DLD1 (cell line): ENCODE results near the gene DHH.
"Not testable (repeated sequence)": the region's sequence is repeated elsewhere in the genome, so short reads cannot be mapped to it uniquely, and the experiment has no call there.

Source experiments
- in situ Hi-C: cut with HindIII; loops from 2 replicates; pipeline ENCODE4 v1.10.0; 2017; ENCODE audit warnings: low sequenced_read_pairs

DHH gene

DNA sequence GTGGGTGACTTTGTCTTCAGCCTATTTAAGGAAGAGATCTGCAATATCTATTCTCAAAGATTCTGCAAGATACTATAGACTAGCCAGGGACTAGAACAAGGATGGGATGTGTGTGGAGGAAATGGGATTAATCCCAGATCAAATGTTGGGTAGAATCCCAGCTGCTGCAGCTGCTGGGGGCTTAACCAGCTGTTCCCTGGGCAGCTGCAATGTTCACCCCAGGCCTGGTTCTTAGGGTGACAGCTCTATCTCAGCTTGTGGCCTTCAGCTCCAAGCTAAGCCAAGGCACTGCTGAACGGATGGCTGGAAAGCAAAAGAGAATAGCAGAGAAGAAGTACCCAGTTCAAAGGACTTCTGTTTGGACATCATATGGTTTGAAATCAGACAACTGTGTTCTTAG lies 14.8 kb downstream of the DHH start:
- in situ Hi-C loops = no loop called here

- in situ Hi-C loops = no loop called here
These were observed 23.6 kb downstream of the DHH start for GRCh38 chr12:49070971-49071370.

- in situ Hi-C loops = no loop called here
These were observed 24.9 kb downstream of the DHH start, which contains the start of gene RHEBL1 for GRCh38 chr12:49069507-49070346. TSS of gene RHEBL1 (minus strand) at chr12:49069979. CDS start at chr12:49069785, 194 bp downstream.

- in situ Hi-C loops = no loop called here
These were observed 25.6 kb downstream of the DHH start for GRCh38 chr12:49068879-49069506.

DNA sequence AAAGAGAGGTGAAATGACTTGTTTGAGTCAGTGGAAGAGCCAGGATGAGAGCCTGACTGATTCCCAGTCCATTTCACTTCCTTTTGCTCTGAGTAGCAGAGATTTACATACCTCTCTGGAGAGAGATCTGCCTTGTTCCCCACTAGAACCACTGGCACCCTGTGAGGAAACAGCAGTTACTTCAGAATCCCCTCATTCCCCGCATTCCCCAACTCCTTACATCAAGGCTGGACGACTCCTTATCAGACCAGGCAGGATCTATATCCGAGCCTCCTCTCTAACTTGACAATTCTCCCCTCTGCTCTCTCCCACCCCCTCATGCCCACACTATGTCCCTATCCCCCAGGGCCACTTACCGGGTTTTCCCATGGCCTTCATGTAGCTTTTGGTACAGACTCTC lies 28.5 kb downstream of the DHH start:
- in situ Hi-C loops = no loop called here

DNA sequence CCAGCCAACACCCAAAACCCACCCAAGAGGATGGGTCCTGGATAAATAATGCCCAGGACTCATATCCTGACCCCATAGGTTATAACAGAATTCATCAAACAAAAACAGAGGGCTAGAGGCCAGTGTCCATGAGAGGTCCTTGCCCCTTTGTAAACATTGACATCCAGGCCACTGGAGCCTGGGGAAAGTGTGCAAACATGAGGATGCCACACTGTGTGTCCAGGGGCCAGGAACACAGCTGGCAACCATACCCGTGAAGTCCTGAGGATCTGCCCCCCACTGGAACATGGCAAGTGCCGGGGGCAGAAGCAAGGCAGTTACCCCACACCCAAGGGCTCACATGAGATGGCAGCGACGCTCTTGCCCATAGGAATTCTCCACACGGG lies 29.8 kb downstream of the DHH start:
- in situ Hi-C loops = no loop called here

- in situ Hi-C loops = not testable (repeated sequence)
These were observed 32.7 kb downstream of the DHH start for GRCh38 chr12:49061916-49062315.

GRCh38 chr12:49061157-49061650 lies 33.4 kb downstream of the DHH start:
- in situ Hi-C loops = no loop called here

DNA sequence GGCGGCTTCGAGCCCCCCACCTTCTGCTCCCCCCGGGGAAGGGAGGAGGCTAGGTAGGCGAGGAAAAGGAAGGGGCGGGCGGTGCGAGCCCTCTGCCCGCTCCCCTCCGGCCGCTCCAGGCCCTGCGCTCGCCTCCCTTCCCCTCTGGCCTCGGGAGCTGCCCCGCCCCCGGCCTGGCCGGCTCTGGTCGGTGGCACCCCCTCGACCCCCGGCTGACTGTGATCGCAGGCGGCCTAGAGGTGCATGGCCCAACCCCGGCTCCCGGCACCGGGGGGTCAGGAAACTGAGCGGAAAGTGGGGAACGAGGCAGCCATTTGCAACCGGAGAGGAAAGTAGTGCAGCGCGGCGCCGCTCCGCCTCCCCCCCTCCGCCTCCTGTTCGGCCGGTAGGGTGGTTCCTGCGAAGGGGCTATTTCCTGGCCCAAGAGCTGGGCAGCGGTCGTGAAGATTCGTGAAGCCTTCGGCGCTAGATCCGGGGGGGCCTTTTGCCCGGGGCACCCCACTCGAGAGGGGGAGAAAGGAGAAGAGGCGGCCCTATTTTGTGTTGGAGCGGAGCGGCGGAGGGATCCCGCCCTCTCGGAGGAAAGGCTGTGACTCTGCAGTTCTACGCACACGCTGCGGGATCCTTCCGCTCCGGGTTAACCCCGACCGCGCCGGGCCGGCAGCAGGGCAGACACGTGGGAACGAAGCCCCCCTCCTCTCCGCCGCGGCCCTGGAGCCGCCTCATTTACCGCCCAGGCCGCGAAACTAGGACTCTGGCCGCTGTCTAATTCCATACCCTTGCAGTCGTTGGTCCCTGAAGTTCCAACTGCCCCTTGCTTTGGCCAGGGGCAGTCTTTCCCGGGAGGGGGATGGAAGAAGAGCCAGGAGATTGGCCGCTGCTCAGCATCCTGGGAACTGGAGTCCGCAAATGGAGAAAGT lies 34.1 kb downstream of the DHH start, which contains the start of gene KMT2D:
Gene KMT2D, minus strand, starts transcription at position 558 of the 920 bp plus-strand sequence. CDS start 5,470 bp downstream, outside the sequence.
- in situ Hi-C loops = no loop called here

GRCh38 chr12:49059299-49060171 lies 35.1 kb downstream of the DHH start:
- in situ Hi-C loops = no loop called here

GRCh38 chr12:49059045-49059298 lies 35.6 kb downstream of the DHH start:
- in situ Hi-C loops = no loop called here

- in situ Hi-C loops = no loop called here
These were observed 36.1 kb downstream of the DHH start for GRCh38 chr12:49058366-49059044.

GRCh38 chr12:49057888-49058287 lies 36.7 kb downstream of the DHH start:
- in situ Hi-C loops = no loop called here

DNA sequence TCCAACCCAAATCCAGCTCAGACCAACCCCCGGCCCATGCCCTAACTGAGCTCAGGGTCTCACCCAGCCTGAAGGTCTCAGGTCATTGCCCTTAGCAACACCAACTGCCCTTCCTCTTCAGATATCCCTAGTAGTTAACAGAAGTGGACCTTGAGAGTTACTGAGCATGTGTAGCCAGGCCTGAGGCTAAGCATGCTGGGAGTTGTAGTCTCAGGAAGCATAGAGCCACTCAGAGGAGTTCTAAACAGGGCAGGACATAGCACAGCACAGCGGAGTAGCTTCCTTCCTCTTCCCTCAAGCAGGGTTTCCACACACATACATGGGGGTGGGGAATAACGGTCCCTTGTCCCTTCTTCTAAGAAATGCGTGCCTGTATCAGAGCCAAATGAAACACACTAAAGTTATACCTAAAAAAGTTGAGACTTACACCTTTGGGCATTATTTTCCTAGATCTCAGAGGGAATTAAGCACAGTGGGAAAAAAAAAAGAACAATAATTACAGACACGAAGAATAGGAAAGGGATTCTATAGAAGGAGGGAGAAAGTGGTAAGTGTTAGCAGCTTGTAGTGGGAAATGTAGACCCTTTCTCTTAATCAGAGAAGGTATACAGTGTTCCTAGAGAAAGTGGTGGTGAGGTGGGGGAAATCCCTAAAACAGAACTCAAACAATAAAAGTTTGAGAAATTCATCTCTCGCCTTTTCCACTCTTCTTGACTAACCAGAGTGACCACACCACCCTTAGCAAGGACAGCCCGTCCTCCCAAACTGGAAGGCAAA lies 38.4 kb downstream of the DHH start:
- in situ Hi-C loops = no loop called here

DNA sequence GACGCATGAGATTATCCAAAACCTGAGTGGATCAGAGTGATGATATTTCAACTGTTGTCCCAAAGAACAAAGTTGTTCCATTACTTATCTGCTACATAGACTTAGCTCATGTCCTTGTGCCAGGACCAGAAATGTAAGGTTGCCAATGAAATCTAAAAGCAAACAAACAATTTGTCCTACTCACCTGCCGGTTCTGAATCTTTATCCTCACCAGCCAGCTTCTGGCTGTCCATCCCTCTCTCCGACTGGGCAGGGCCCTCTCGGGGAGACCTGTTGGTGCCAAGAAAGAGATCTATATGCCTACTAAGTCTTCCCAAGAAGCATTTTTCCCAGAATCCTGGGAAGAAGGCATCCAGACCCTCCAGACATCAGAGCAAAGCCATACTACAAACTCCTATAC lies 39.5 kb downstream of the DHH start:
- in situ Hi-C loops = no loop called here

DNA sequence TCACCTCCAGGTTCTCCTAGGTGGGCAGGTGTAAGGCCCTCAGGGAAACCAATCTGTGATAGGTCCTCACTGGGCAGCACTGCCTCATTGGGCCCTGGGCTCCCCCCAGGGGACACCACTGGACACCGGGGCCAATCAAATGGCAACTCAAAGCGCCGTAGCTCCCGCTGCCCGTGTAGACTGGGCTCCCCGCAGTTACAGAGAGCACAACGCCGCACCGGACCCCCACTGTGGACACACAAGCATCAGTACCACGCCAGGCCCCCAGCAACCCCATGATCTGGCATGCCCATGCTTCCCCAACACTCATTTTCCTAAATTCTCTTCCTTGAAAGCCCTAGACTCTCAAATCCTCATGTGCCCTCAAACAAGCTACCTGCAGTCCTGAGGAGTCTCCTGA lies 40.1 kb downstream of the DHH start:
- in situ Hi-C loops = no loop called here

- in situ Hi-C loops = no loop called here
These were observed 40.5 kb downstream of the DHH start for GRCh38 chr12:49054096-49054495.

GRCh38 chr12:49052451-49053208 lies 42.0 kb downstream of the DHH start:
- in situ Hi-C loops = no loop called here
